ENCODE results near the gene GBP3. TPM values are rescaled to one million over a fixed set of nuclear protein-coding genes. Genes with fewer than 3 reads are reported as not detected.

The GBP3 gene
- total and polyA plus RNA-seq, 9 of the 15 experiments (the other 6 are each of a cell fraction or from before 2014, with no cell fraction given): 0.07 to 0.14 (median 0.11) TPM; not detected in 4

- no peak for TF ChIP-seq CREB3 (tag; conservative IDR thresholded peaks at IDR 0.05; ENCODE audit: low read depth)
- TF ChIP-seq HOMEZ (CRISPR knock-in tag; IDR thresholded peaks at IDR 0.05): no peak
Measured at GRCh38 chr1:88973520-88974137, 49.0 kb downstream of the GBP3 start (continued).

- Histone ChIP-seq H3K9me3 (replicated peaks; ENCODE audit: control insufficient read depth, insufficient read depth, low read depth, low read length) (no peaks in the 10 kb centered on the region), H3K4me1 (replicated peaks in 1 of 2; ENCODE audit: control insufficient read depth in 2 of 2, insufficient read depth in 2 of 2, low read length in 2 of 2) (no peaks in the 10 kb centered on the region), H3K36me3 (ENCODE audit: control insufficient read depth, insufficient read depth, low read length) (peaks cover 59% of the 10 kb centered on the region; the same call in 2 of the 3 replicates), H3K27ac (ENCODE audit: extremely low read depth, low read depth, low read length) (no peak overlapping the region), H3K79me2 (ENCODE audit: control insufficient read depth, insufficient read depth, low read length) (no peaks in the 10 kb centered on the region), H3K27me3 (ENCODE audit: control insufficient read depth in 2 of 2, insufficient read depth in 2 of 2, low read length in 2 of 2) (no peaks in the 10 kb centered on the region), H3K9me1 (ENCODE audit: control insufficient read depth, insufficient read depth, low read length) (no peaks in the 10 kb centered on the region), H4K20me1 (replicated peaks; ENCODE audit: control insufficient read depth, insufficient read depth, low read length) (no peaks in the 10 kb centered on the region), H2AFZ (ENCODE audit: low read depth, low read length) (no peak overlapping the region), H3K9ac (ENCODE audit: insufficient read depth in 1 of 2, low read depth in 2 of 2, low read length in 2 of 2) (no peak overlapping the region), H3K4me3 (no peak overlapping the region), H3K4me2 (ENCODE audit: insufficient read depth, low read length) (no peak overlapping the region)
- DNase-seq (ENCODE audit: extremely low read depth in 1 of 4, low spot score in 3 of 4) (no peak), ATAC-seq (no peak), FAIRE-seq (no peak)
- ChIA-PET CTCF (ENCODE audit: low intra/inter-chr PET ratio) (no interaction called here), POLR2A (interaction anchor here (1.0 kb wide), 1 partner anchor 12 kb away, joined by 3 read pairs; no protein-coding TSS in a partner anchor)
- in situ Hi-C loops (cut with MboI): no loop called here
- no peak for TF ChIP-seq ZNF316 (IDR thresholded peaks at IDR 0.05)
- no peak for TF ChIP-seq NELFE (IDR thresholded peaks at IDR 0.05; ENCODE audit: insufficient read depth, insufficient read length)
- TF ChIP-seq BRCA1 (IDR thresholded peaks at IDR 0.05): no peak
- TF ChIP-seq BRCA1 (CRISPR knock-in tag; IDR thresholded peaks at IDR 0.05): no peak
- no peak for TF ChIP-seq CBFA2T2 (conservative IDR thresholded peaks at IDR 0.05)
- no TSS peak for BruUV-seq (replicated peaks)
- intact Hi-C loops (cut with micrococcal nuclease): no loop called here
Measured at GRCh38 chr1:88961647-88962275, 60.9 kb downstream of the GBP3 start.
